Breast epithelium (tissue), 3 donors: ENCODE results near the gene MUC5AC.

ENCODE experiments used
- POLR2A ChIP-seq: fragments of 450-650 bp; IDR thresholded peaks from one replicate; pipeline ENCODE4 v1.6.1; 2016; ENCODE audit warnings: antibody characterized with exemption, mild to moderate bottlenecking, moderate library complexity
- POLR2AphosphoS5 ChIP-seq, 3 donors: sonication (generic); formaldehyde crosslinking; IDR thresholded peaks; one replicate each; pipeline ENCODE4 v1.6.1; 2017; ENCODE audit warnings: antibody characterized with exemption in 3 of 3
- TF ChIP-seq, protein P1 (sequence below), 3 donors: fragments of 450-650 bp; IDR thresholded peaks; one replicate each; pipeline ENCODE4 v1.5.1; 2016 to 2017; ENCODE audit warnings: antibody characterized with exemption in 3 of 3, mild to moderate bottlenecking in 3 of 3, moderate library complexity in 3 of 3

DNA sequence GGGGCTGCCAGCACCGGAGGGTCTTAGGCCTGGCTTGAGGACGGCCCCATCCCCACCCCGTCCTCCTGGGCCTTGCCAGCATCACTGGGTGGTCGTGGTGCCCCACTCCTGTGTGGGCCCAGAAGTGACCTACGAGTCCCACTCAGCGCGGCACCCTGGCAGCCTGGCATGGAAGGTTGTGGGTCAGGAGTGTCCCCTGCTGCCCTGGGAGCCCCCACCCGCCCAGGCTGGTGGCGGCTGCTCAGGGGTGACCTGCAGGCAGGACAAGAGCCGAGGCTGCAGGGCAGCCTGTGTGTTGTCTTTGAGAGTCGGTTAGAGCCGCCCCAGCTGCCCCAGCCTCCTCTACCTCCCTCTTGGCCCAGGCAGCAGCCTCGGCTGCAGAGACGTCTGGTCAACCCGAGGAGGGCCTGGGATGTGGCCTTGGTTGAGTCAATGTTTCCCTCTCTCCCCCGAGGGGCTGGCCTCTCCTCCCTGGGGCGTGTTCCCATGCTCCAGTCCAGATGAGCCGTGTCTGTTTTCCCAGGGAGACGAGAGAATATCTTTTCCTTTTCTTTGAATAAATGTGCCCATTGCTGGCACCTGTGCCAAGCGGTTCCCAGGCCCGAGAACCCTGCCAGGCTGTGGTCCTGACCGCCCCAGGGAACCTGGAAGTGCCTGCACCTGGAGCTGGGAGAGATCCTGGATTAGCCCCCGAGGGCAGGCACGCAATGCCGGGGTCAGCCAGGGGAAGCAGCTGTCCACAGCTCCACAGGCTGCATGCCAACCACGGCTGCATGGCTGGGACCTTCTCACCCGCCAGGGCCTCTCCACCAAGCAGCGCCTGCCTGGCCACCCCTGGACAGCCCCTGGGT lies 35.7 kb upstream of the MUC5AC start:
- TF ChIP-seq, protein P1, sequence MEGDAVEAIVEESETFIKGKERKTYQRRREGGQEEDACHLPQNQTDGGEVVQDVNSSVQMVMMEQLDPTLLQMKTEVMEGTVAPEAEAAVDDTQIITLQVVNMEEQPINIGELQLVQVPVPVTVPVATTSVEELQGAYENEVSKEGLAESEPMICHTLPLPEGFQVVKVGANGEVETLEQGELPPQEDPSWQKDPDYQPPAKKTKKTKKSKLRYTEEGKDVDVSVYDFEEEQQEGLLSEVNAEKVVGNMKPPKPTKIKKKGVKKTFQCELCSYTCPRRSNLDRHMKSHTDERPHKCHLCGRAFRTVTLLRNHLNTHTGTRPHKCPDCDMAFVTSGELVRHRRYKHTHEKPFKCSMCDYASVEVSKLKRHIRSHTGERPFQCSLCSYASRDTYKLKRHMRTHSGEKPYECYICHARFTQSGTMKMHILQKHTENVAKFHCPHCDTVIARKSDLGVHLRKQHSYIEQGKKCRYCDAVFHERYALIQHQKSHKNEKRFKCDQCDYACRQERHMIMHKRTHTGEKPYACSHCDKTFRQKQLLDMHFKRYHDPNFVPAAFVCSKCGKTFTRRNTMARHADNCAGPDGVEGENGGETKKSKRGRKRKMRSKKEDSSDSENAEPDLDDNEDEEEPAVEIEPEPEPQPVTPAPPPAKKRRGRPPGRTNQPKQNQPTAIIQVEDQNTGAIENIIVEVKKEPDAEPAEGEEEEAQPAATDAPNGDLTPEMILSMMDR (IDR thresholded peaks at IDR 0.05): no peak
- TF ChIP-seq POLR2A: no peak
- no peak for TF ChIP-seq POLR2AphosphoS5 (IDR thresholded peaks at IDR 0.05)
